ENCODE measurements around the gene AOPEP.
A peak's percentile ranks its signal among the peaks of the same experiment; 100 is the strongest.

AOPEP gene

DNA sequence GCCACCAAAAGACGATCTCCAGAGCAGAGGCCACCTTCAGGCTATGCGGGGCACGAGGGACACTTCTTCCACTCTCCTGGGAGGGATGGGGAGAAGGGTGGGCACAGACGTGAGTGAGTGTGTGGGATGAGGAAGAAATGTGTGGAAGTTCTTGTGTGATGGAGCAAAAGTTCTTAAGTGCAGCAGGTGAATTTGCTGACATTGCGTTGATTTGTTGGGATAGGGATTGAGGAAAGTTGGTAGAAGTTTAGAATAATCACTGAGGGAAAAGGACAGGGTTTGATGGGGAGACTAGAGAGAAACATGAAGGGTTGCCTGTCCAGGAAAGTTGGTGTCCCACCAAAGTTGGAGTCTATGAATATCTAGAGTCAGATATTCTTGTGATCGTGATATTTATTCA is 2.2 kb downstream of the AOPEP start:
- TF ChIP-seq EZH2phosphoT487 (IDR thresholded peaks at IDR 0.05; ENCODE audit: borderline replicate concordance, low read length), result no peak
- TF ChIP-seq, protein P1, sequence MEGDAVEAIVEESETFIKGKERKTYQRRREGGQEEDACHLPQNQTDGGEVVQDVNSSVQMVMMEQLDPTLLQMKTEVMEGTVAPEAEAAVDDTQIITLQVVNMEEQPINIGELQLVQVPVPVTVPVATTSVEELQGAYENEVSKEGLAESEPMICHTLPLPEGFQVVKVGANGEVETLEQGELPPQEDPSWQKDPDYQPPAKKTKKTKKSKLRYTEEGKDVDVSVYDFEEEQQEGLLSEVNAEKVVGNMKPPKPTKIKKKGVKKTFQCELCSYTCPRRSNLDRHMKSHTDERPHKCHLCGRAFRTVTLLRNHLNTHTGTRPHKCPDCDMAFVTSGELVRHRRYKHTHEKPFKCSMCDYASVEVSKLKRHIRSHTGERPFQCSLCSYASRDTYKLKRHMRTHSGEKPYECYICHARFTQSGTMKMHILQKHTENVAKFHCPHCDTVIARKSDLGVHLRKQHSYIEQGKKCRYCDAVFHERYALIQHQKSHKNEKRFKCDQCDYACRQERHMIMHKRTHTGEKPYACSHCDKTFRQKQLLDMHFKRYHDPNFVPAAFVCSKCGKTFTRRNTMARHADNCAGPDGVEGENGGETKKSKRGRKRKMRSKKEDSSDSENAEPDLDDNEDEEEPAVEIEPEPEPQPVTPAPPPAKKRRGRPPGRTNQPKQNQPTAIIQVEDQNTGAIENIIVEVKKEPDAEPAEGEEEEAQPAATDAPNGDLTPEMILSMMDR (IDR thresholded peaks at IDR 0.05; ENCODE audit: low read depth, low read length, poor library complexity, severe bottlenecking), result no peak
- H3K27ac ChIP-seq (ENCODE audit: low read depth, low read length), result no peak overlapping the region
- H4K20me1 ChIP-seq (ENCODE audit: control insufficient read depth, insufficient read depth, low read depth, low read length), result no peaks in the 10 kb centered on the region
- H3K36me3 ChIP-seq (ENCODE audit: control insufficient read depth, low read length), result no peaks in the 10 kb centered on the region; the same call in 1 of the 2 replicates
- H3F3A ChIP-seq (ENCODE audit: control insufficient read depth, insufficient read depth), result no peaks in the 10 kb centered on the region
- H3K27me3 ChIP-seq (ENCODE audit: control insufficient read depth, low read length), result no peaks in the 10 kb centered on the region
- no peak overlapping the region for H3K4me3 ChIP-seq (ENCODE audit: low read length)
- no peak overlapping the region for H3K4me2 ChIP-seq (ENCODE audit: low read length)
- H3K79me2 ChIP-seq (ENCODE audit: control insufficient read depth, low read length), result peaks cover 31% of the 10 kb centered on the region
- no peaks in the 10 kb centered on the region for H3K9me2 ChIP-seq (replicated peaks; ENCODE audit: control insufficient read depth, low read length)
- no peaks in the 10 kb centered on the region for H3K9me3 ChIP-seq (ENCODE audit: control insufficient read depth, insufficient read depth, low read length)
- peaks cover 13% of the 10 kb centered on the region for H3K4me1 ChIP-seq (ENCODE audit: control insufficient read depth, low read length)

DNA sequence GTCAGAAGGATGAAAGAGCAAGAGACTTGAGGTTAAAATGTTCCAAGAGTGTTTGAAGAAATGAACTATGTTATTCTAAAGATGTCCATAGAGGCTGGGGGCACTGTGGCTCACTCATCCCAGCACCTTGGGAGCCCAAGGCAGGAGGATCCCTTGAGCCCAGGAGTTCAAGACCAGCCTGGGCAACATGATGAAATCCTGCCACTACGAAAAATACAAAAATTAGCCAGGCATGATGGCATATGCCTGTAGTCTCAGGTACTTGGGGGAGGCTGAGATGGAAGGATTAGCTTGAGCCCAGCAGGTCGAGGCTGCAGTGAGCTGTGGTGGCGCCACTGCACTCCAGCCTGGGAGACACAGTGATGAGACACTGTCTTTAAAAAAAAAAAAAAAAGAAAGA is 2.7 kb downstream of the AOPEP start:
- H3K36me3 ChIP-seq (ENCODE audit: control insufficient read depth, low read length), result no peaks in the 10 kb centered on the region; the same call in 1 of the 2 replicates
- H3K4me2 ChIP-seq (ENCODE audit: low read length), result no peak overlapping the region
- H3F3A ChIP-seq (ENCODE audit: control insufficient read depth, insufficient read depth), result no peaks in the 10 kb centered on the region
- no peak for TF ChIP-seq EZH2phosphoT487 (IDR thresholded peaks at IDR 0.05; ENCODE audit: borderline replicate concordance, low read length)
- TF ChIP-seq, protein P1 (IDR thresholded peaks at IDR 0.05; ENCODE audit: low read depth, low read length, poor library complexity, severe bottlenecking), result peak; percentile 53
- H3K27ac ChIP-seq (ENCODE audit: low read depth, low read length), result no peak overlapping the region
- H3K9me2 ChIP-seq (replicated peaks; ENCODE audit: control insufficient read depth, low read length), result no peaks in the 10 kb centered on the region
- H3K9me3 ChIP-seq (ENCODE audit: control insufficient read depth, insufficient read depth, low read length), result no peaks in the 10 kb centered on the region
- H3K79me2 ChIP-seq (ENCODE audit: control insufficient read depth, low read length), result peaks cover 31% of the 10 kb centered on the region
- no peaks in the 10 kb centered on the region for H3K27me3 ChIP-seq (ENCODE audit: control insufficient read depth, low read length)
- no peak overlapping the region for H3K4me3 ChIP-seq (ENCODE audit: low read length)
- peaks cover 13% of the 10 kb centered on the region for H3K4me1 ChIP-seq (ENCODE audit: control insufficient read depth, low read length)
- H4K20me1 ChIP-seq (ENCODE audit: control insufficient read depth, insufficient read depth, low read depth, low read length), result no peaks in the 10 kb centered on the region

DNA sequence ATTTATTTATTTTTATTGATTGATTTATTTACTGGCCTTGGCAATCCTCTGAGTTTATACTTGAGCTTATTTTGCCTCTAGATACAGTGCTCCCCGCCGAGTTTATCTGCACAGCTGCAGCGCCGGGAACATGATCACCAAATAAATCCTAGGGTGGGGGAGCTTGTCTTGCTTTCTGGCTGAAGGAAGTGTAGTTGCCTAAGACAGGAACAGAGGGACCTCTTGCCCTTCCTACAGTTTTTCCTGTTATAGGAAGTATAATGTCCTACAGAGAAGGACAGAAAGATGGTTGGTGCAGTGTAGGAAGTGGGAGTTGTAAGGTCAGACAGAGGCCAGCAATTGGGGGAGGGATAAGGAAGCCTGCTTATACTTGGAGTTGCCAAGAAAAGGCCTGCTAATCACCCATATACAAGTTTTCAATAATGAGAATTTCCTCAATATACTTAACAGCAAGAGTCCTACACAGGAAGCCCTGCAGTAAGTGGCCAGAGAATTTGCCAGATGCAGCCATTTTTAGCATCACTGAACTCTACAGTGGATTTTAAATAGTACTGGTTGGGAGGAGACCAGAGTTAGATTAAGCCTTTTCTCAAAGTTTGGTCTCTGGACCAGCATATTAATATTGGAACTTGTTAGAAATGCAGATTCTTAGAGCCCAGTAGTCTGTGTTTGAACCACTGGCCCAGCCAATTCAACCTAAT is 7.7 kb downstream of the AOPEP start:
- H3K4me2 ChIP-seq (ENCODE audit: low read length), result no peak overlapping the region
- no peaks in the 10 kb centered on the region for H3K9me3 ChIP-seq (ENCODE audit: control insufficient read depth, insufficient read depth, low read length)
- no peaks in the 10 kb centered on the region for H3F3A ChIP-seq (ENCODE audit: control insufficient read depth, insufficient read depth)
- H3K9me2 ChIP-seq (replicated peaks; ENCODE audit: control insufficient read depth, low read length), result no peaks in the 10 kb centered on the region
- H3K79me2 ChIP-seq (ENCODE audit: control insufficient read depth, low read length), result peaks cover 11% of the 10 kb centered on the region
- H3K27me3 ChIP-seq (ENCODE audit: control insufficient read depth, low read length), result no peaks in the 10 kb centered on the region
- no peaks in the 10 kb centered on the region for H3K36me3 ChIP-seq (ENCODE audit: control insufficient read depth, low read length)
- no peak overlapping the region for H3K4me3 ChIP-seq (ENCODE audit: low read length)
- H3K27ac ChIP-seq (ENCODE audit: low read depth, low read length), result no peak overlapping the region
- TF ChIP-seq, protein P1 (IDR thresholded peaks at IDR 0.05; ENCODE audit: low read depth, low read length, poor library complexity, severe bottlenecking), result no peak
- TF ChIP-seq EZH2phosphoT487 (IDR thresholded peaks at IDR 0.05; ENCODE audit: borderline replicate concordance, low read length), result no peak
- H3K4me1 ChIP-seq (ENCODE audit: control insufficient read depth, low read length), result no peaks in the 10 kb centered on the region
- H4K20me1 ChIP-seq (ENCODE audit: control insufficient read depth, insufficient read depth, low read depth, low read length), result no peaks in the 10 kb centered on the region

All from DOHH2 (cell line).